Effector memory CD4-positive, alpha-beta T cell (primary cell): ENCODE data around the gene PPM1A.

Source experiments
- DNase-seq, 3 donors: peaks; one replicate each; pipeline ENCODE4 v3.0.0-alpha.2; 2020
- H3K27ac ChIP-seq: 2 replicates; pipeline ENCODE4 v1.7.0; 2013; ENCODE audit warnings: mild to moderate bottlenecking, low read length, moderate library complexity; ENCODE audit not compliant: insufficient read depth, poor library complexity, severe bottlenecking
- H3K27me3 ChIP-seq: replicated peaks from 2 replicates; pipeline ENCODE4 v1.7.0; 2013; ENCODE audit warnings: mild to moderate bottlenecking, low read length; ENCODE audit not compliant: insufficient read depth, control insufficient read depth, poor library complexity, severe bottlenecking
- H3K36me3 ChIP-seq: 2 replicates; pipeline ENCODE4 v1.7.0; 2013; ENCODE audit warnings: mild to moderate bottlenecking, low read length, moderate library complexity; ENCODE audit not compliant: control insufficient read depth, insufficient read depth
- H3K4me1 ChIP-seq: 2 replicates; pipeline ENCODE4 v1.7.0; 2013; ENCODE audit warnings: low read length, mild to moderate bottlenecking; ENCODE audit not compliant: control insufficient read depth, insufficient read depth, poor library complexity, severe bottlenecking
- H3K4me3 ChIP-seq: 2 replicates; pipeline ENCODE4 v1.7.0; 2013; ENCODE audit warnings: low read length, low read depth, mild to moderate bottlenecking; ENCODE audit not compliant: insufficient read depth, poor library complexity, severe bottlenecking
- H3K9me3 ChIP-seq: 2 replicates; pipeline ENCODE4 v1.7.0; 2013; ENCODE audit warnings: mild to moderate bottlenecking, low read length, moderate library complexity; ENCODE audit not compliant: control insufficient read depth
- total RNA-seq, 3 donors: gene quantifications; one replicate each; lab custom pipeline; 2026; lab: John Stamatoyannopoulos, UW

Gene PPM1A
- 95.5 to 171 (median 106) reads per million in 3 donors for total RNA-seq

DNA sequence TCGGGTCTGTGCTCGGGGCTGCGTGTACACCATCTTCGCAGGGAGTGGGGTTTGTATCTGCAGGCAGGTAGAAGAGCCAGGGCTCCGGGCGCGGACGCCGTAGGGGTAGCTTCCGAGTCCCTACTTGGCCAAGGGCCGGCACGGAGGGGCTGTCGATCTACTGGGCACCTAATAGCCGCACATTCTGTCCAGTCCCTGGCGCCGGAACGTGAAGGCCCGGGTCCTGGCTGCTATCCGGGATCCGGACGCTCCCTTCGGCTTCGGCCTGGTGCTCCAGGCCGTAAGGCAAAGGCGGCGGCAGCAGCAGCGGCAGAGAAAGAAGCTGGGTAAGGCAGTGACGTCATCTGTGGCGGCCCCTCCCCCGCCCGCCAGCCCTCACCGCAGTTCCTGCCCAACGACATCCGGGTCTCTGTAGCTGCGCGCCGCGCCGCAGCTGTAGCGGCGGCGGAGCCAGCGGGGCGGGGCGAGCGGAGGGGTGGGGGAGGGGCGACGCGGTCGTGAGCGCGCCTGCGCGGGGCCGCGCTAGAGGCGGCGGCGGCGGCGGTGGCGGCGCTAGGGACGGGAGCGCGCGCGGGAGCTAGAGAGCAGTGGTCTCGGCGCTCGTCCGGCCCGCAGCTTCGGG is at the start of gene PPM1A:
Gene PPM1A, plus strand, starts transcription at position 525 of the 622 bp plus-strand sequence. CDS start 33,483 bp downstream, outside the sequence.
- Histone ChIP-seq H3K27me3 (no peaks in the 10 kb centered on the region), H3K36me3 (no peaks in the 10 kb centered on the region), H3K27ac (peak within 1 kb of the TSS; percentile 100), H3K9me3 (no peaks in the 10 kb centered on the region), H3K4me3 (peak within 1 kb of the TSS; percentile 79), H3K4me1 (peaks cover 15% of the 10 kb centered on the region)
- peak; percentile 93 to 95 (median 93) for DNase-seq

DNA sequence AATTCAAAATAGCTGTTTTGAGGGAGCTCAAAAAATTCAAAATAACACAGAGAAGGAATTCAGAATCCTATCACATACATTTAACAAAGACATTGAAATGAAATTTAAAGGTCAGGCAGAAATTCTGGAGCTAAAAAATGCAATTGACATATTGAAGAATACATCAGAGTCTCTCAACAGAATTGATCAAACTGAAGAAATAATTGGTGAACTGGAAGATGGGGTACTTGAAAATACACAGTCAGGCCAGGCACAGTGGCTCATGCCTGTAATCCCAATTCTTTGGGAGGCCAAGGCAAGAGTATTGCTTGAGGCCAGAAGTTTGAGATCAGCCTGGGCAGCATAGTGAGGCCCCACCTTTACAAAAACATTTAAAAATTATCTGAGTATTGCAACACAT is 49.7 kb upstream of the PPM1A start:
- H3K9me3 ChIP-seq, result peaks cover 5% of the 10 kb centered on the region
- H3K27ac ChIP-seq, result no peak overlapping the region
- no peaks in the 10 kb centered on the region for H3K4me1 ChIP-seq
- H3K4me3 ChIP-seq, result no peak overlapping the region
- H3K36me3 ChIP-seq, result no peaks in the 10 kb centered on the region
- H3K27me3 ChIP-seq, result no peaks in the 10 kb centered on the region
- no peak for DNase-seq

DNA sequence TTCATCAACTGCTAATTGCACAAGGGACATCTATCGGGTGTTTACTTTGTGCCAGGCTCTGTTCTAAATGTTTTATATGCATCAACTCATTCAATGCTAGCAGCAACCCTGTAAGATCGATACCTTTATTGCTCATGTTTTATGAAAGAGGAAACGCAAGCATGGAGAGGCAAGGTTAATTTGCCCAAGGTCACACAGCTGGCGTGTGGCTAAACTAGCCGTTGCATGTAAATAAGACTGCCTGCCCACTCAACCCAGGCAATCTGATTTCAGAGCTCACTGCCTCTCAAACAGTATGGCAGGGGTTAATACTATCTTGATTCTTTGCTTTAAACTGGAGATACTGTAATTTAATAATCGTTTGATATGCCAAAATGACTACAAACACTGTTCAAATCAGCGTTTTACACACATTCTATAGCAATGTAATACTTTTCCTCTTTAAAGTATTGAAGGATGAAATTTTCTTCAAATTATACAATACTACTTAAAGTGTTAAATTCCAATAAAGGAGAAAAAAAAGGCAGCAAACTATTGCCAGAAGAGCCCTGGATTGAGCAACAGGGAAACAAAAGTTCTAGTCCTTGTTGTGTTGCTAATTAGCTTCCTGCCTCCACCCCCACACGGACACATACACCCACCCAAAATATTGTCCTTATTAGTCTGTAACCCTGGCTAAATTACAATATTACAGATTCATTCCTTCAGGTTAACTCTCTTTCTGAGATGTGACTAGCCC is 44.7 kb upstream of the PPM1A start:
- H3K27ac ChIP-seq, result no peak overlapping the region
- DNase-seq, result no peak
- H3K9me3 ChIP-seq, result peaks cover 3% of the 10 kb centered on the region
- H3K36me3 ChIP-seq, result no peaks in the 10 kb centered on the region
- no peaks in the 10 kb centered on the region for H3K27me3 ChIP-seq
- no peaks in the 10 kb centered on the region for H3K4me1 ChIP-seq
- no peak overlapping the region for H3K4me3 ChIP-seq

DNA sequence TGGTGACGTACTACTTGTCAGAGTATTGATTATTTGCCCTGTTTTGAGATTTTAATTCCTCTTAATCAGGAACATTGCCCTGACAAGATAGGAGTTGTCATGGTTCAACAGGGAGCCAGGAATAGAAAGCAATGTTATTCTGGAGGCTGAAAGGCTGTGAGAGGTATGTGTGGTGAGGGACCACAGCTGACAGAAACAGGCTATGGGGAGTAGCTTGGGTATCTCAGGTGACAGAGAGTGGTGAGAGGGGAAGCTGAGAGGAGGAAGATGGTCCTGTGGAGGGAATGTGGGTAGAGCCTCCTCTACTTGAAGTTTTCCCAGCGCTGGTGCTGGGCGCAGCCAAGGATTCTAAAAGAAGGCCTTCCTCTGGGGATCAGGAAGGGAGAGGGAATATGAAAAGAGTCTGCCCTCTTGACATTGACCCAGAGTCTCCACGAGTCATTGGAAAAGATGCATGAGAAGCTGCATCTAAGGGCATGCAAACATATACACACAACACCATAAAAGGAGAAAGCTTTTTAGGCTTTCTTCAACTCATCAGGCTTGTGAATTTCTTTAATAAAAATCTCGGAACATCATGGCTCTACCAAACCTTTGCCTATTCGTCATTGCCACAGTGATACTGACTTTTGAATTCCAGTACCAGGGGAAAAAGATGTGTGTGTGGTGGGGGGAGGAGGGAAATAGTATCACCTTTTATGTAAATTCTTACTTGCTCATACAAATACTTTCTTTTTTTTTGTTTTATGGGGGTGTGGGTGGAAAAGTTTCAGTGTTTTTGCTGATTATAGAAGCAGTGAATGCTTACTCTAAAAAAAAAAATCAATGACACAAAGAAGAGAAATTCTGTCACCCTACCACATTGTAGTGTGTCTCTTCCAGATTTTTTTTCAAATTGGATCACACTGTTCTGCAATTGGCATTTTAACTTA is 43.9 kb upstream of the PPM1A start:
- DNase-seq, result no peak
- Histone ChIP-seq H3K4me3 (no peak overlapping the region), H3K4me1 (no peaks in the 10 kb centered on the region), H3K27ac (no peak overlapping the region), H3K27me3 (no peaks in the 10 kb centered on the region), H3K36me3 (no peaks in the 10 kb centered on the region), H3K9me3 (no peaks in the 10 kb centered on the region)

DNA sequence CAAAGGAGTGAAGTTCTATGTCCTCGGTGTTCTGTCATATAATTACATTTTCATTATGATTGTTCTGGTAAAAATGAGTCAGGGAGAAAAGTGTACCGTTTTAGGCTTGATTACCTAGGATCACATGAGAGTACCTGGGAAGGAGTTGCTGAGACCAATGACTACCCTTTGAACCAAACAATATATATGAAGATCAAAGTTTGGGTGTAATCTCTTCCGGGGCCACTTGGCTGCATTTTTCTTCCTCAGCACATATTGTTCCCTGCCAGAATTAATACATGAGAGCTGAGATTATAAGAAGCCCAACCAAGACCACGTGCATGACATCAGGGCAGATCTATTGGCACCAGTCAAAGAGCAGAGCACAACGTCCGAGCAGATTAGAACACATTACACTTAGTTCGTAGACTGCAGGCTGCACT is 42.8 kb upstream of the PPM1A start:
- DNase-seq, result no peak
- no peak overlapping the region for H3K4me3 ChIP-seq
- no peak overlapping the region for H3K27ac ChIP-seq
- H3K4me1 ChIP-seq, result no peaks in the 10 kb centered on the region
- no peaks in the 10 kb centered on the region for H3K9me3 ChIP-seq
- no peaks in the 10 kb centered on the region for H3K36me3 ChIP-seq
- H3K27me3 ChIP-seq, result no peaks in the 10 kb centered on the region

DNA sequence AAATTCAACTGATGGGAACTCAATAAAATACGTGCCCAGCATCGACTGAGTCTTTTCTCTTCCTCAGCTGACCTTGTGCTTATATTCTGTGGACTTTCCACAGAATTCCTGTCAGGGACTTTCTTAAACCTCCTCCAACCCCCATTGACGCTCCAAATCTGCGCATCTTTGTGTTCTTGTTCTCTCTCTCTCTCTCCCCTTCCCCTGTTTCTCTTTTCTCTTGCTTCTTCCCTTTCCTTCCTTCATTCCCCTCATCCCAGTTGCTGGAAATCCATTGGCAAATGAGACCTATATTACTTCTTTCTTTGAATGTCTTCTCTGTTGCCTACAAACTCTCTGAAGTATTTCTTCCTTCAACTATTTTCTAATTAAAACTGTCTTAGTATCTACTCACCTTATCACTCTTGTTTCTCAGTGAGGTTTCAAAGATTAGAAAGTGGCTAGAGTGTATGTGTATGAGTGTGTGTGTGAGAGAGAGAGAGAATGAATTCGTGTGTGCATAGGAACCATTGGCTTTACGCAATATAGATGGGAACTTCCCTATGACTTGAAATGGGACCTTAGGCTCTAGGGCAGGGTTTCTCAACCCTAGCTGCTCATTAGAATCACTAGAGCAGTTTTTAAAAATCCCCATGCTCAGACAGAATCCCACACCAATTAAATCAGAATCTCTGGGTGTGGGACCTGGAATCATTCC is 42.0 kb upstream of the PPM1A start:
- no peaks in the 10 kb centered on the region for H3K9me3 ChIP-seq
- H3K27me3 ChIP-seq, result no peaks in the 10 kb centered on the region
- no peaks in the 10 kb centered on the region for H3K36me3 ChIP-seq
- no peaks in the 10 kb centered on the region for H3K4me1 ChIP-seq
- no peak overlapping the region for H3K4me3 ChIP-seq
- H3K27ac ChIP-seq, result no peak overlapping the region
- no peak for DNase-seq

DNA sequence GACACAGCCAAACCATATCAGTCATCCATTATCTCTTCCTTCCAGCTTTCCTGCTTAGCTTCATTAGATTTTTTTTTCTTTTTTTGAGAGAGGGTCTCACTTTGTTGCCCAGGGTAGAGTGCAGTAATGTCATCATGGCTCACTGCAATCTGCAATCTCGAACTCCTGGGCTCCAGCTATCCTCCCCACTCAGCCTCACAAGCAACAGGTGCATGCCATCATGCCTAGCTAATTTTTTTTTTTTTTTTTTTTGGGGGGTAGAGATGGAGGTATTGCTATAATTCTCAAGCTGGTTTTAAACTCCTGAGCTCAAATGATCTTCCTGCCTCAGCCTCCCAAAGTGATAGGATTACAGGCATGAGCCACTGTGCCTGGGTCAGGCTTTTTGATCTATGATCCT is 38.3 kb upstream of the PPM1A start:
- Histone ChIP-seq H3K36me3 (no peaks in the 10 kb centered on the region), H3K4me1 (no peaks in the 10 kb centered on the region), H3K27ac (no peak overlapping the region), H3K27me3 (no peaks in the 10 kb centered on the region), H3K9me3 (no peaks in the 10 kb centered on the region), H3K4me3 (no peak overlapping the region)
- no peak for DNase-seq

DNA sequence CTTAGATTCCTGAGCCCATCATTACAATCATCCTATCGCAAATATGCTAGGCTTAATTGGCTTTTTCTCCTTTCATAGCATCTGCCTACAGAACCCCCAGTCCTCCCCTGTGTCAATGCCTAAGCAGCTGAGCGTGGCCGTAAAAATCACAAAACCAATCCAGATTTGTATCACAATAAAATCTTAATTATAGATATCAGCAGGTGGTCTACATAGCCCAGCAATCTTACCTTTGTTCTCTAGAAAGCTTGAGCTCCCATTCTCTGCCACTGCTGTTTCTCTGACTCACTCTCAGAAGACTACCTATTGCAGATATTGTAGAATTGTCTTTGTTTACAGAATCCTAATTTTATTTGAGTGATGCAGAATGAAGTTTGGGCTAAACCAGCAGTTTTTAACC is 37.9 kb upstream of the PPM1A start:
- H3K27ac ChIP-seq, result no peak overlapping the region

DNA sequence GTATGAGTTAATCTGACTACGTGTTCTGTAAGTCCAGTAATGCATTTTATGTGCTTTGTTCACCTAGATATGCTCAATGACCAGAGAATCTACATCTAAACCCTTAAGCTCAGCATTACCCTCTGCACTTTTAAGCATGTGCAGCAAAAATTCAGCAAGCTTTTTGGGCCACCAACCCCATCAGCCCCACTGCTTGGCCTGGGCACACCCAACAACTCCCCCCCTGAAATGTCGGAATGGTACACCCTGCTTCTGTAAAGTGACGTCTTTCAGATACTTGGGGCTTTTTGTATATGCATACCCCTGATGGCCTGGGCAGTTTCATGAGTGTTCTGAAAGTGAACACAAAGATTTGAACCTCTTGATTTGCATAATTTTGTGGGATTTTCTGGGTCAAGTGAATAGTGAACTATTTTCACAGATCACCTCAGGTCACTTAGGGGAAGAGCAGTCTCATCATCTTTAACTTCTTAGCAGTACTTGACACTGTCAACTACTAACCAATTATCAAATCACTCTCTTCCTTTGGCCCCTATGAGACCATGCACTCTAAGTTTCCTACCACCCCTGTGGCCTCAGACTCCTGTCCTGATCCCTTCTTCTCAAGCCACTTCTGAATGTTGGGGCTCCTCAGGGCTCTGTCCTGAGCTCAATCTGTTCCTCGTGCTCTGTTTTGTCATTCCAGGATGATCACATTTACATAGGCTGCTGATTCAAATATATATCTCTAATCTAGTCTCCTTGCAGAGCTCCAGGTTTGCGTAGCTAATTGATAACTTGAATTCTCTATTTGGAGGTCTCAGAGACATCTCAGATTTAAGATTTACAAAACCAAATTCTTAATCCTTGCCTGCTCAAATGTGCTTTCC is 36.3 kb upstream of the PPM1A start:
- DNase-seq, result no peak
- no peaks in the 10 kb centered on the region for H3K27me3 ChIP-seq
- H3K4me3 ChIP-seq, result no peak overlapping the region
- H3K4me1 ChIP-seq, result no peaks in the 10 kb centered on the region
- no peaks in the 10 kb centered on the region for H3K36me3 ChIP-seq
- no peaks in the 10 kb centered on the region for H3K9me3 ChIP-seq
- no peak overlapping the region for H3K27ac ChIP-seq

More for the DNA sequence above, 37.9 kb upstream of the PPM1A start:
- Histone ChIP-seq H3K4me3 (no peak overlapping the region), H3K27me3 (no peaks in the 10 kb centered on the region), H3K36me3 (no peaks in the 10 kb centered on the region), H3K4me1 (no peaks in the 10 kb centered on the region), H3K9me3 (no peaks in the 10 kb centered on the region)
- DNase-seq, result no peak
